Vagina (tissue), 2 donors: Measurements from ENCODE around the gene ITM2C.

Source experiments
- POLR2A ChIP-seq, 2 donors: fragments of 450-650 bp; IDR thresholded peaks; one replicate each; pipeline ENCODE4 v1.6.1; 2017; ENCODE audit warnings: antibody characterized with exemption in 2 of 2, mild to moderate bottlenecking in 2 of 2, moderate library complexity in 2 of 2
- POLR2AphosphoS5 ChIP-seq, 2 donors: sonication (generic); formaldehyde crosslinking; IDR thresholded peaks; one replicate each; pipeline ENCODE4 v1.9.0; 2017; ENCODE audit warnings: antibody characterized with exemption in 2 of 2, mild to moderate bottlenecking in 2 of 2, low read depth in 1 of 2; ENCODE audit not compliant: insufficient read depth in 1 of 2
- TF ChIP-seq, protein P1 (sequence below), 3 experiments: fragments of 450-650 bp in 2 of 3; fragments of 200-600 bp in 1 of 3; sonication (generic) in 1 of 3; IDR thresholded peaks; one replicate each; pipeline ENCODE4 v1.5.1; 2017 to 2019; ENCODE audit warnings: antibody characterized with exemption in 3 of 3, mild to moderate bottlenecking in 2 of 3, moderate library complexity in 2 of 3

DNA sequence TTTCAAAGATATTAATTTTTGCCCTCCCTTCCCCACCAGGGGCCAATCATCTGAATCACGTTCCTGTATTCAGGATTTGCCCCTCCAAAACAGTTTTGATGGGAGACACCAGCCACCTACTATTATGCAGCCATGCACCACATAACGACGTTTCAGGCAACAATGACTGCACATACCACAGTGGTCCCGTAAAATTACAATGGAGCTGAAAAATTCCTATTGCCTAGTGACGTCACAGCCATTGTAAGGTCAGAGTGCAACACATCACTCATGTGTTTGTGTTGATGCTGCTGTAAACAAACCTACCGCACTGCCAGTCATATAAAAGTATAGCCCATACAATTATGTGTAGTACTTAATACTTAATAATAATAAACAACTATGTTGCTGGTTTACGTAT lies 22.6 kb downstream of the ITM2C start:
- TF ChIP-seq, protein P1, sequence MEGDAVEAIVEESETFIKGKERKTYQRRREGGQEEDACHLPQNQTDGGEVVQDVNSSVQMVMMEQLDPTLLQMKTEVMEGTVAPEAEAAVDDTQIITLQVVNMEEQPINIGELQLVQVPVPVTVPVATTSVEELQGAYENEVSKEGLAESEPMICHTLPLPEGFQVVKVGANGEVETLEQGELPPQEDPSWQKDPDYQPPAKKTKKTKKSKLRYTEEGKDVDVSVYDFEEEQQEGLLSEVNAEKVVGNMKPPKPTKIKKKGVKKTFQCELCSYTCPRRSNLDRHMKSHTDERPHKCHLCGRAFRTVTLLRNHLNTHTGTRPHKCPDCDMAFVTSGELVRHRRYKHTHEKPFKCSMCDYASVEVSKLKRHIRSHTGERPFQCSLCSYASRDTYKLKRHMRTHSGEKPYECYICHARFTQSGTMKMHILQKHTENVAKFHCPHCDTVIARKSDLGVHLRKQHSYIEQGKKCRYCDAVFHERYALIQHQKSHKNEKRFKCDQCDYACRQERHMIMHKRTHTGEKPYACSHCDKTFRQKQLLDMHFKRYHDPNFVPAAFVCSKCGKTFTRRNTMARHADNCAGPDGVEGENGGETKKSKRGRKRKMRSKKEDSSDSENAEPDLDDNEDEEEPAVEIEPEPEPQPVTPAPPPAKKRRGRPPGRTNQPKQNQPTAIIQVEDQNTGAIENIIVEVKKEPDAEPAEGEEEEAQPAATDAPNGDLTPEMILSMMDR (IDR thresholded peaks at IDR 0.05), result no peak
- no peak for TF ChIP-seq POLR2A (IDR thresholded peaks at IDR 0.05)
- no peak for TF ChIP-seq POLR2AphosphoS5 (IDR thresholded peaks at IDR 0.05; ENCODE audit: insufficient read depth in 1 of 2, low read depth in 1 of 2)
